Lung (tissue), 12 donors: Measurements from ENCODE around the gene BRD7. TPM values are rescaled to one million over a fixed set of nuclear protein-coding genes. Genes with fewer than 3 reads are reported as not detected.

ENCODE experiments used
- ATAC-seq: fragments of 200-7000 bp; cut with Tn5 transposase; one replicate; pipeline ENCODE4 v1.9.1; 2020; ENCODE audit warnings: moderate number of reproducible peaks; ENCODE audit not compliant: insufficient read depth, low FRiP score
- DNase-seq, 3 donors: peaks; one replicate each; pipeline ENCODE4 v3.0.0-alpha.2; 2013 to 2017
- H3K27ac ChIP-seq, 2 donors: one replicate each; pipeline ENCODE4 v1.5.1; 2013; ENCODE audit warnings: mild to moderate bottlenecking in 2 of 2, moderate library complexity in 2 of 2, control low read depth in 1 of 2, inconsistent platforms in 1 of 2, low read depth in 1 of 2, low read length in 1 of 2
- H3K27me3 ChIP-seq, 3 donors: one replicate each; pipeline ENCODE4 v1.5.1; 2013; ENCODE audit warnings: low read length in 2 of 3; ENCODE audit not compliant: control insufficient read depth in 3 of 3, insufficient read depth in 3 of 3
- H3K36me3 ChIP-seq, 4 donors: one replicate each; pipeline ENCODE4 v1.5.1; 2013; ENCODE audit warnings: low read length in 4 of 4, mild to moderate bottlenecking in 1 of 4, moderate library complexity in 1 of 4; ENCODE audit not compliant: control insufficient read depth in 4 of 4, insufficient read depth in 4 of 4
- H3K4me1 ChIP-seq, 5 donors: one replicate each; pipeline ENCODE4 v1.5.1; 2013; ENCODE audit warnings: low read length in 5 of 5, mild to moderate bottlenecking in 2 of 5, moderate library complexity in 1 of 5; ENCODE audit not compliant: control insufficient read depth in 5 of 5, insufficient read depth in 5 of 5
- H3K4me3 ChIP-seq: one replicate; pipeline ENCODE4 v1.5.1; 2013; ENCODE audit warnings: mild to moderate bottlenecking, control low read depth, moderate library complexity
- H3K9ac ChIP-seq, 2 donors: one replicate each; pipeline ENCODE4 v1.5.1; 2013; ENCODE audit warnings: low read length in 2 of 2, control low read depth in 1 of 2; ENCODE audit not compliant: insufficient read depth in 1 of 2
- H3K9me3 ChIP-seq, 4 donors: one replicate each; pipeline ENCODE4 v1.5.1; 2013; ENCODE audit warnings: low read length in 3 of 4, mild to moderate bottlenecking in 1 of 4, moderate library complexity in 1 of 4; ENCODE audit not compliant: control insufficient read depth in 4 of 4, insufficient read depth in 3 of 4
- WGBS, 2 donors: extraction: QIAGEN DNeasy Blood & Tissue Kit; methylation state at CpG; one replicate each; pipeline ENCODE4 v1.1.7; 2013; 5-methylcytosine and 5-hydroxymethylcytosine counted together
- polyA plus RNA-seq, 2 donors: library from polyadenylated mRNA; stranded (reverse); fragments of 200-250 nt; gene quantifications; one replicate each; pipeline ENCODE4 v1.2.1, GENCODE V29; 2013
- total RNA-seq, 2 donors: library from RNA; depleted of rRNA in 1 of 2; stranded (reverse); fragments of >200 nt in 1 of 2; gene quantifications; one replicate each; pipeline ENCODE4 v1.2.1, GENCODE V29; 2014 to 2021
- TF ChIP-seq, protein P1 (sequence below): IDR thresholded peaks from 2 replicates; pipeline ENCODE4 v1.5.1; 2012; ENCODE audit warnings: mild to moderate bottlenecking; ENCODE audit errors: control extremely low read depth, extremely low read depth
- donor health status: control.
- donor health status: control.
- donor health status: Bipolar disorder and iron deficiency.
- donor health status: healthy.
- donor health status: DM: yes; HTN: yes; CAD: no.

The BRD7 gene
- total and polyA plus RNA-seq, 4 donors: 33.9 to 54.6 (median 53.5) TPM

DNA sequence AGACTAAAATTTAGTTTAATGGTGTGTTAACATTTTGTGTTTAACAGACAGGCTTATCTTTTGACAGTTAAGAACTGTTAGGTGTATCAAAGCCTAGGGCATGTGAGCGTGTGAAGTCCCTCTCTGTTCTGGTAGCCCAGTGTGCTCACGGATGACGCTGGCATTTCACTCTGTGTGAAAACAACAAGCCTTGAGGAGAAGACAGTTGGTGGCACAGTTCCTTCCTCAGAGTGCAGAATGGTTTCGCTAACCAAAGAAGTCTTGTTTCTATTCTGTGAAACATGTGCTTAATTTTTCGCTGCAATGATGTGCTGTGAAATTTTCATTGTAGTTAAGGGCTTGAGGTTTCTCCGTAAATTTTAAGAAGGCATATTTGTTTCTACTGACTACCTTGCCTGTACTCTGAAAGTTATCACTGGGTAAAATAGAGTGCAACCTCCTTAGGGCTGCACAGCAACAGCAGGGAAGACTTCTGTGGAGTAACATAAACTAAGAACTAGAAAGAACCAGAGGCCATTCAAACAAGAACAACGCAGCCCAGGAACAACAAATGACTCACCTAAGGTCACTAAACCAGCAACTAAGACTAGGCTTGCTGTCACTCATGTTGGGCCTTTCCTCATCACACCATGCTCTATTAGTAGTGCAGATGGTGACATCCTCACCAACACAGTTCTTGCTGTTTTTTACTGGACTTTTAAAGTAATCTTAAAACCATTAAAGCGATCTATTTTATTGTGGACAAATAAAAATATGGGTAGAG is 33.4 kb downstream of the BRD7 start:
- Histone ChIP-seq H3K9ac (no peak overlapping the region), H3K27ac (no peak overlapping the region), H3K27me3 (no peaks in the 10 kb centered on the region), H3K4me1 (no peaks in the 10 kb centered on the region), H3K9me3 (peaks cover 0 to 3% (median 0%) of the 10 kb centered on the region in 4 donors), H3K36me3 (peaks cover 11 to 33% (median 28%) of the 10 kb centered on the region in 4 donors), H3K4me3 (no peak overlapping the region)
- ATAC-seq (no peak), DNase-seq (no peak)
- 84 to 87% methylated on average over 8 of the region's 8 CpGs for WGBS, 2 donors
- TF ChIP-seq, protein P1, sequence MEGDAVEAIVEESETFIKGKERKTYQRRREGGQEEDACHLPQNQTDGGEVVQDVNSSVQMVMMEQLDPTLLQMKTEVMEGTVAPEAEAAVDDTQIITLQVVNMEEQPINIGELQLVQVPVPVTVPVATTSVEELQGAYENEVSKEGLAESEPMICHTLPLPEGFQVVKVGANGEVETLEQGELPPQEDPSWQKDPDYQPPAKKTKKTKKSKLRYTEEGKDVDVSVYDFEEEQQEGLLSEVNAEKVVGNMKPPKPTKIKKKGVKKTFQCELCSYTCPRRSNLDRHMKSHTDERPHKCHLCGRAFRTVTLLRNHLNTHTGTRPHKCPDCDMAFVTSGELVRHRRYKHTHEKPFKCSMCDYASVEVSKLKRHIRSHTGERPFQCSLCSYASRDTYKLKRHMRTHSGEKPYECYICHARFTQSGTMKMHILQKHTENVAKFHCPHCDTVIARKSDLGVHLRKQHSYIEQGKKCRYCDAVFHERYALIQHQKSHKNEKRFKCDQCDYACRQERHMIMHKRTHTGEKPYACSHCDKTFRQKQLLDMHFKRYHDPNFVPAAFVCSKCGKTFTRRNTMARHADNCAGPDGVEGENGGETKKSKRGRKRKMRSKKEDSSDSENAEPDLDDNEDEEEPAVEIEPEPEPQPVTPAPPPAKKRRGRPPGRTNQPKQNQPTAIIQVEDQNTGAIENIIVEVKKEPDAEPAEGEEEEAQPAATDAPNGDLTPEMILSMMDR: no peak

DNA sequence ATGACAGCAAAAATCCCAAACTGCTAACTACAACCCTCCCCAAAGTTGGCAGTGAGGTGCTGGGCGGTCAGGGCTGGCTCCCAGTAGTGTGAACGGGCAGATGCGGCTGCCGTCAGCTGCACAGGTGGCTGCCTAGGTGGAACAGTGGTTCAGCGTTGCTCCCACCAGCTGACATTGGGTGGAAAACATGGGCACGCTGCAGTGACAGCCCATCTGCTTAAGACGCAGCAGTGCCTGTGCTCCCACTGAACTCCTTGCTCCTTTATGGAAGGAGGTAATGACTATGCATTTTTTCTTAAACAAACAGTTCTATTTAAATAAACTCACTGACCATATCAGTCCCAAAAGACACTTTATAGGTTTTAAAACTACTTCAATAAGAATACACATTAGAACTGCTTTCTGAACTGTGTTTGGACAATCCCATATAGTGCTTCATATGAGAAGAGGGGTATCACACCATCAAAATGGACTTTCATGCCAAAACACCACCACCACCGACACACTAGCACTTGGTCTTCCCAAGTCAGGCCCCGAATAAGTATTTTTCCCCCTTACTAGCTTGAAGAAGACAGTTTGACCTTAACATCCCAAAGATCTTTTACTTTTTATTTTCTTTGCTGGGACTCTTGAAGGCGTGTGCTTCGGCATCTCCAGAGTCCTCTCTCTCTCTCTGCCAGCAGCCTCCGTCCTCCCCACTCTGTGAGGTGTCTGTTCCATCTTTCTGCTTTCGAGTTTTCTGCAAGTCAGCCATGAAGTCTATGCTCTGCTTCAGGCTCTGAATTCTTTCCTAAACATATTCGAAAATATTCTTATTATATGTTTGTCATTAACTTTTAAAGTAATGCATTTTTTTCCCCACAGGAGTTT is 34.4 kb downstream of the BRD7 start:
- Histone ChIP-seq H3K4me3 (no peak overlapping the region), H3K4me1 (peaks cover 0 to 1% (median 0%) of the 10 kb centered on the region in 5 donors), H3K9me3 (peaks cover 0 to 3% (median 0%) of the 10 kb centered on the region in 4 donors), H3K27me3 (no peaks in the 10 kb centered on the region), H3K36me3 (peaks cover 13 to 35% (median 25%) of the 10 kb centered on the region in 4 donors), H3K9ac (no peak overlapping the region), H3K27ac (no peak overlapping the region)
- ATAC-seq (no peak), DNase-seq (no peak)
- TF ChIP-seq, protein P1: no peak
- whole genome bisulfite sequencing, 2 donors: 80 to 87% methylated on average over 14 of the region's 14 CpGs

DNA sequence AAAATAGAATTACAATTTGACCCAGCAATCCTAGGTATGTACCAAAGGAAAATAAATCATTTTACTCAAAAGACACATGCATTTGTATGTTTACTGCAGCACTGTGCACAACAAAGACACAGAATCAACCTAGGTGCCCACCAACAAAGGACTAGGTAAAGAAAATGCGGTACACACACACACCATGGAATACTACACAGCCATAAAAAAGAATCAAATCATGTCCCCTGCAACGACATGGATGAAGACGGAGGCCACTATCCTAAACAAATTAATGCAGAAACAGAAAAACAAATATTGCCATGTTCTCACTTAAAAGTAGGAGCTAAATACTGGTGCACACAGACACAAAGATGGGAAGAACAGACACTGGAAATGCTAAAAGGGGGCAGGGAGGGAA is 36.2 kb downstream of the BRD7 start:
- Histone ChIP-seq H3K36me3 (peaks cover 13 to 36% (median 18%) of the 10 kb centered on the region in 4 donors), H3K4me1 (peaks cover 0 to 4% (median 0%) of the 10 kb centered on the region in 5 donors), H3K4me3 (no peak overlapping the region), H3K9ac (no peak overlapping the region), H3K27me3 (no peaks in the 10 kb centered on the region), H3K27ac (no peak overlapping the region), H3K9me3 (peaks cover 0 to 3% (median 0%) of the 10 kb centered on the region in 4 donors)
- WGBS, 2 donors: 98 to 100% methylated on average over 3 of the region's 3 CpGs
- DNase-seq (no peak), ATAC-seq (no peak)
- TF ChIP-seq, protein P1: no peak
